Smooth muscle cell (in vitro differentiated cells): ENCODE results near the gene MAN2A2. TPM values are rescaled to one million over a fixed set of nuclear protein-coding genes. Genes with fewer than 3 reads are reported as not detected.

Source experiments
- DNase-seq: peaks from one replicate; lab custom pipeline; 2025; ENCODE audit not compliant: unreplicated experiment; lab: John Stamatoyannopoulos, UW
- H2AFZ ChIP-seq: fragments of 200-600 bp; sonication (generic); 2 replicates; pipeline ENCODE4 v1.6.0; 2016; ENCODE audit warnings: antibody characterized with exemption, low read depth, mild to moderate bottlenecking
- H3F3A ChIP-seq: fragments of 200-600 bp; sonication (generic); 2 replicates; pipeline ENCODE4 v1.6.0; 2017; ENCODE audit warnings: antibody characterized with exemption, low read depth
- H3K27ac ChIP-seq: fragments of 200-600 bp; sonication (generic); 2 replicates; pipeline ENCODE4 v1.5.1; 2016; ENCODE audit warnings: low read depth, mild to moderate bottlenecking
- H3K27me3 ChIP-seq: fragments of 200-600 bp; sonication (generic); 2 replicates; pipeline ENCODE4 v1.6.1; 2016; ENCODE audit warnings: low read depth, mild to moderate bottlenecking
- H3K36me3 ChIP-seq: fragments of 200-600 bp; sonication (generic); 2 replicates; pipeline ENCODE4 v1.5.1; 2016; ENCODE audit warnings: low read depth
- H3K4me1 ChIP-seq: fragments of 200-600 bp; sonication (generic); 2 replicates; pipeline ENCODE4 v1.5.1; 2016; ENCODE audit warnings: low read depth
- H3K4me2 ChIP-seq: fragments of 200-600 bp; sonication (generic); 2 replicates; pipeline ENCODE4 v1.6.0; 2016; ENCODE audit warnings: mild to moderate bottlenecking
- H3K4me3 ChIP-seq: fragments of 200-600 bp; sonication (generic); 2 replicates; pipeline ENCODE4 v1.5.1; 2016; ENCODE audit warnings: mild to moderate bottlenecking
- H3K79me2 ChIP-seq: fragments of 200-600 bp; sonication (generic); 2 replicates; pipeline ENCODE4 v1.6.0; 2016; ENCODE audit warnings: low read depth, mild to moderate bottlenecking
- H3K9ac ChIP-seq: fragments of 200-600 bp; sonication (generic); 2 replicates; pipeline ENCODE4 v1.6.0; 2016; ENCODE audit warnings: low read depth
- H3K9me3 ChIP-seq: fragments of 200-600 bp; sonication (generic); replicated peaks from 2 replicates; pipeline ENCODE4 v1.5.1; 2016; ENCODE audit warnings: low read depth
- H4K20me1 ChIP-seq: fragments of 200-600 bp; sonication (generic); 2 replicates; pipeline ENCODE4 v1.6.0; 2016; ENCODE audit warnings: low read depth
- CTCF ChIP-seq: fragments of 200-600 bp; sonication (generic); IDR thresholded peaks from 2 replicates; pipeline ENCODE4 v1.5.1; 2017; ENCODE audit warnings: borderline replicate concordance, mild to moderate bottlenecking, antibody characterized with exemption; ENCODE audit not compliant: insufficient read depth, poor library complexity, severe bottlenecking
- WGBS: methylation state at CpG from one replicate; pipeline ENCODE4 v1.1.7; 2016; ENCODE audit warnings: low lambda C conversion rate; 5-methylcytosine and 5-hydroxymethylcytosine counted together
- polyA plus RNA-seq: library from polyadenylated mRNA; unstranded; fragments of >200 nt; fragmentation: Nextera tagmentation; extraction: Ambion mirVana; gene quantifications from 2 replicates; pipeline ENCODE4 v1.2.1, GENCODE V29; 2016
- total RNA-seq: library from RNA; depleted of rRNA; stranded (reverse); fragments of >200 nt; gene quantifications from 2 replicates; pipeline ENCODE4 v1.2.3, GENCODE V29; 2014

The MAN2A2 gene
- total and polyA plus RNA-seq, 2 experiments from 2014 or later: 9.7 to 11.0 TPM

GRCh38 chr15:90875549-90875981, 27.5 kb upstream of the MAN2A2 start:
- Histone ChIP-seq H3K4me3 (no peak overlapping the region), H3K9ac (no peak overlapping the region), H3K9me3 (no peaks in the 10 kb centered on the region), H3K4me2 (no peak overlapping the region), H3K27me3 (no peaks in the 10 kb centered on the region), H3K79me2 (peaks cover 33% of the 10 kb centered on the region), H2AFZ (no peak overlapping the region), H4K20me1 (peaks cover 30% of the 10 kb centered on the region), H3K27ac (no peak overlapping the region), H3K4me1 (peaks cover 33% of the 10 kb centered on the region), H3K36me3 (no peaks in the 10 kb centered on the region), H3F3A (peaks cover 19% of the 10 kb centered on the region)
- no peak for TF ChIP-seq CTCF
- 99% methylated on average over 12 of the region's 12 CpGs for WGBS
- DNase-seq: no peak

GRCh38 chr15:90876046-90876445, 27.1 kb upstream of the MAN2A2 start:
- H3K79me2 ChIP-seq: peaks cover 28% of the 10 kb centered on the region

DNA sequence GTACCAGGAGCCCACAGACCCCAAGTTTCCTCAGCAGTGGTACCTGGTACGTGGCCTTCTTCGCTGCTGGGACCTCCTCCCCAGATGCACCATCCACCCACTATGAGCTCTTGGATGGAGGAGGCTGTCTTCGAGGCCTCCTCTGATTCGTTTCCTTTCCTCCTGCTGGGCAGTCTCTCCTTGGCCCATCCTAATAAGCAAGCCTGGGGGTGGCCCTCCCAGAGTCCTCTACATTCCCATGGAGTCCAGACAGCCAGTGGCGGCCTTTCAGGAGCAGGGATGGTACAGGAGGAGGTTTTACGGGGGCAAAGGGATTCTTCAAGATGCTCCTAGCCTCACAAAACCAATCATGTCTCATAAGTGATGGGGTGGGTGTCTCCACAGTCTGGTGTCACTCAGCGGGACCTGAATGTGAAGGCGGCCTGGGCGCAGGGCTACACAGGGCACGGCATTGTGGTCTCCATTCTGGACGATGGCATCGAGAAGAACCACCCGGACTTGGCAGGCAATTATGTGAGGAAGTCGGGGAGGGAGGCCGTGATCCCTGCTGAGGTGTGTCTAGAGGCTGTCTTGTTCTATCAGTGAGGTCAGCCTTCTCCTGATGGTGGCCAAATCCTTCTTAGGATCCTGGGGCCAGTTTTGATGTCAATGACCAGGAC, 26.5 kb upstream of the MAN2A2 start:
- no peak overlapping the region for H3K27ac ChIP-seq
- no peaks in the 10 kb centered on the region for H3K27me3 ChIP-seq
- 97% methylated on average over 15 of the region's 15 CpGs for WGBS
- H3K36me3 ChIP-seq: no peaks in the 10 kb centered on the region
- no peak overlapping the region for H3K4me2 ChIP-seq
- TF ChIP-seq CTCF: no peak
- peaks cover 27% of the 10 kb centered on the region for H3K79me2 ChIP-seq
- peaks cover 19% of the 10 kb centered on the region for H3F3A ChIP-seq
- H4K20me1 ChIP-seq: peaks cover 30% of the 10 kb centered on the region
- no peak overlapping the region for H3K9ac ChIP-seq
- peaks cover 27% of the 10 kb centered on the region for H3K4me1 ChIP-seq
- H2AFZ ChIP-seq: no peak overlapping the region
- H3K4me3 ChIP-seq: no peak overlapping the region
- no peaks in the 10 kb centered on the region for H3K9me3 ChIP-seq
- DNase-seq: no peak

More at GRCh38 chr15:90876046-90876445, 27.1 kb upstream of the MAN2A2 start:
- no peaks in the 10 kb centered on the region for H3K27me3 ChIP-seq
- TF ChIP-seq CTCF: no peak
- no peak for DNase-seq
- no peak overlapping the region for H3K4me3 ChIP-seq
- H3K36me3 ChIP-seq: no peaks in the 10 kb centered on the region
- H3K9me3 ChIP-seq: no peaks in the 10 kb centered on the region
- WGBS: 98% methylated on average over 10 of the region's 20 CpGs
- H3K4me1 ChIP-seq: peaks cover 28% of the 10 kb centered on the region
- no peak overlapping the region for H3K4me2 ChIP-seq
- peaks cover 30% of the 10 kb centered on the region for H4K20me1 ChIP-seq
- no peak overlapping the region for H3K9ac ChIP-seq
- no peak overlapping the region for H3K27ac ChIP-seq
- H2AFZ ChIP-seq: no peak overlapping the region
- H3F3A ChIP-seq: peaks cover 19% of the 10 kb centered on the region

DNA sequence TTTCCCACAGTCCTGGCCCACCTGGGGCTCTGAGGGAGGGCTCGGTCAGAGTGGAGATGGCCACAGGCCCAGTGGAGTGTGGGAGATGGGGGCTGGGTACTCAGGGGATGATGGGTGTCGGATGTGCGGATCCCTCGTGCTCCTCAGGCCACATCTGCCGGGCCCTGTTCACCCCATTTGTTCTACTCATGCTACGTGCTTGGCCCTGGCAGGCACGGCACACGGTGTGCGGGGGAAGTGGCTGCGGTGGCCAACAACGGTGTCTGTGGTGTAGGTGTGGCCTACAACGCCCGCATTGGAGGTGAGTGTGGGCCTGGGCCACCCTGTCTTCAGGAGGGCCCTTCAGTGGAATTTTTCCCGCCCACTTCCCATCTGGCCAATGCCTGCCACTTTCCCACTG, 25.8 kb upstream of the MAN2A2 start:
- Histone ChIP-seq H3K4me2 (no peak overlapping the region), H3K79me2 (peaks cover 27% of the 10 kb centered on the region), H3K9me3 (no peaks in the 10 kb centered on the region), H3K4me1 (peaks cover 24% of the 10 kb centered on the region), H3F3A (peaks cover 17% of the 10 kb centered on the region), H3K4me3 (no peak overlapping the region), H3K27me3 (no peaks in the 10 kb centered on the region), H3K9ac (no peak overlapping the region), H2AFZ (no peak overlapping the region), H3K27ac (no peak overlapping the region), H4K20me1 (peaks cover 30% of the 10 kb centered on the region), H3K36me3 (no peaks in the 10 kb centered on the region)
- WGBS: 95% methylated on average over 14 of the region's 14 CpGs
- no peak for DNase-seq
- TF ChIP-seq CTCF: no peak
